Measurements from ENCODE around the gene LILRB3. TPM values are rescaled to one million over a fixed set of nuclear protein-coding genes. Genes with fewer than 3 reads are reported as not detected.

Gene LILRB3
- total and polyA plus RNA-seq, 2 experiments from 2014 or later: not detected

- Histone ChIP-seq H3K36me3 (ENCODE audit: insufficient read depth) (no peaks in the 10 kb centered on the region), H2AFZ (no peak overlapping the region), H3K4me2 (no peak overlapping the region), H3K27me3 (ENCODE audit: insufficient read depth) (no peaks in the 10 kb centered on the region), H3F3A (replicated peaks; ENCODE audit: low read depth) (no peaks in the 10 kb centered on the region), H3K79me2 (replicated peaks; ENCODE audit: insufficient read depth) (no peaks in the 10 kb centered on the region), H3K4me3 (no peak overlapping the region), H3K27ac (ENCODE audit: low read depth) (no peak overlapping the region), H3K4me1 (ENCODE audit: insufficient read depth) (no peaks in the 10 kb centered on the region), H4K20me1 (replicated peaks; ENCODE audit: insufficient read depth) (no peaks in the 10 kb centered on the region), H3K9me2 (ENCODE audit: insufficient read depth) (no peaks in the 10 kb centered on the region)
- ATAC-seq (no peak), DNase-seq (ENCODE audit: low spot score) (no peak)
- Mint-ChIP-seq H3K36me3 (ENCODE audit: low read depth) (no peaks in the 10 kb centered on the region), H3K27ac (no peak overlapping the region), H3K27me3 (ENCODE audit: insufficient read depth, low read depth, poor library complexity) (peaks cover 5% of the 10 kb centered on the region), H3K4me3 (no peak overlapping the region), H3K4me1 (peaks cover 4% of the 10 kb centered on the region; the same call in 1 of the 3 replicates), H3K9me3 (no peaks in the 10 kb centered on the region)
- TF ChIP-seq, protein P1, sequence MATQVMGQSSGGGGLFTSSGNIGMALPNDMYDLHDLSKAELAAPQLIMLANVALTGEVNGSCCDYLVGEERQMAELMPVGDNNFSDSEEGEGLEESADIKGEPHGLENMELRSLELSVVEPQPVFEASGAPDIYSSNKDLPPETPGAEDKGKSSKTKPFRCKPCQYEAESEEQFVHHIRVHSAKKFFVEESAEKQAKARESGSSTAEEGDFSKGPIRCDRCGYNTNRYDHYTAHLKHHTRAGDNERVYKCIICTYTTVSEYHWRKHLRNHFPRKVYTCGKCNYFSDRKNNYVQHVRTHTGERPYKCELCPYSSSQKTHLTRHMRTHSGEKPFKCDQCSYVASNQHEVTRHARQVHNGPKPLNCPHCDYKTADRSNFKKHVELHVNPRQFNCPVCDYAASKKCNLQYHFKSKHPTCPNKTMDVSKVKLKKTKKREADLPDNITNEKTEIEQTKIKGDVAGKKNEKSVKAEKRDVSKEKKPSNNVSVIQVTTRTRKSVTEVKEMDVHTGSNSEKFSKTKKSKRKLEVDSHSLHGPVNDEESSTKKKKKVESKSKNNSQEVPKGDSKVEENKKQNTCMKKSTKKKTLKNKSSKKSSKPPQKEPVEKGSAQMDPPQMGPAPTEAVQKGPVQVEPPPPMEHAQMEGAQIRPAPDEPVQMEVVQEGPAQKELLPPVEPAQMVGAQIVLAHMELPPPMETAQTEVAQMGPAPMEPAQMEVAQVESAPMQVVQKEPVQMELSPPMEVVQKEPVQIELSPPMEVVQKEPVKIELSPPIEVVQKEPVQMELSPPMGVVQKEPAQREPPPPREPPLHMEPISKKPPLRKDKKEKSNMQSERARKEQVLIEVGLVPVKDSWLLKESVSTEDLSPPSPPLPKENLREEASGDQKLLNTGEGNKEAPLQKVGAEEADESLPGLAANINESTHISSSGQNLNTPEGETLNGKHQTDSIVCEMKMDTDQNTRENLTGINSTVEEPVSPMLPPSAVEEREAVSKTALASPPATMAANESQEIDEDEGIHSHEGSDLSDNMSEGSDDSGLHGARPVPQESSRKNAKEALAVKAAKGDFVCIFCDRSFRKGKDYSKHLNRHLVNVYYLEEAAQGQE (IDR thresholded peaks at IDR 0.05; ENCODE audit: unreplicated experiment): no peak
- no peak for TF ChIP-seq POLR2AphosphoS5 (IDR thresholded peaks at IDR 0.05; ENCODE audit: low read depth)
- TF ChIP-seq, protein P2, sequence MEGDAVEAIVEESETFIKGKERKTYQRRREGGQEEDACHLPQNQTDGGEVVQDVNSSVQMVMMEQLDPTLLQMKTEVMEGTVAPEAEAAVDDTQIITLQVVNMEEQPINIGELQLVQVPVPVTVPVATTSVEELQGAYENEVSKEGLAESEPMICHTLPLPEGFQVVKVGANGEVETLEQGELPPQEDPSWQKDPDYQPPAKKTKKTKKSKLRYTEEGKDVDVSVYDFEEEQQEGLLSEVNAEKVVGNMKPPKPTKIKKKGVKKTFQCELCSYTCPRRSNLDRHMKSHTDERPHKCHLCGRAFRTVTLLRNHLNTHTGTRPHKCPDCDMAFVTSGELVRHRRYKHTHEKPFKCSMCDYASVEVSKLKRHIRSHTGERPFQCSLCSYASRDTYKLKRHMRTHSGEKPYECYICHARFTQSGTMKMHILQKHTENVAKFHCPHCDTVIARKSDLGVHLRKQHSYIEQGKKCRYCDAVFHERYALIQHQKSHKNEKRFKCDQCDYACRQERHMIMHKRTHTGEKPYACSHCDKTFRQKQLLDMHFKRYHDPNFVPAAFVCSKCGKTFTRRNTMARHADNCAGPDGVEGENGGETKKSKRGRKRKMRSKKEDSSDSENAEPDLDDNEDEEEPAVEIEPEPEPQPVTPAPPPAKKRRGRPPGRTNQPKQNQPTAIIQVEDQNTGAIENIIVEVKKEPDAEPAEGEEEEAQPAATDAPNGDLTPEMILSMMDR (conservative IDR thresholded peaks at IDR 0.05; ENCODE audit: low read depth in 2 of 2): no peak
- TF ChIP-seq NANOG (IDR thresholded peaks at IDR 0.05; ENCODE audit: borderline replicate concordance): no peak
- TF ChIP-seq, protein P3, sequence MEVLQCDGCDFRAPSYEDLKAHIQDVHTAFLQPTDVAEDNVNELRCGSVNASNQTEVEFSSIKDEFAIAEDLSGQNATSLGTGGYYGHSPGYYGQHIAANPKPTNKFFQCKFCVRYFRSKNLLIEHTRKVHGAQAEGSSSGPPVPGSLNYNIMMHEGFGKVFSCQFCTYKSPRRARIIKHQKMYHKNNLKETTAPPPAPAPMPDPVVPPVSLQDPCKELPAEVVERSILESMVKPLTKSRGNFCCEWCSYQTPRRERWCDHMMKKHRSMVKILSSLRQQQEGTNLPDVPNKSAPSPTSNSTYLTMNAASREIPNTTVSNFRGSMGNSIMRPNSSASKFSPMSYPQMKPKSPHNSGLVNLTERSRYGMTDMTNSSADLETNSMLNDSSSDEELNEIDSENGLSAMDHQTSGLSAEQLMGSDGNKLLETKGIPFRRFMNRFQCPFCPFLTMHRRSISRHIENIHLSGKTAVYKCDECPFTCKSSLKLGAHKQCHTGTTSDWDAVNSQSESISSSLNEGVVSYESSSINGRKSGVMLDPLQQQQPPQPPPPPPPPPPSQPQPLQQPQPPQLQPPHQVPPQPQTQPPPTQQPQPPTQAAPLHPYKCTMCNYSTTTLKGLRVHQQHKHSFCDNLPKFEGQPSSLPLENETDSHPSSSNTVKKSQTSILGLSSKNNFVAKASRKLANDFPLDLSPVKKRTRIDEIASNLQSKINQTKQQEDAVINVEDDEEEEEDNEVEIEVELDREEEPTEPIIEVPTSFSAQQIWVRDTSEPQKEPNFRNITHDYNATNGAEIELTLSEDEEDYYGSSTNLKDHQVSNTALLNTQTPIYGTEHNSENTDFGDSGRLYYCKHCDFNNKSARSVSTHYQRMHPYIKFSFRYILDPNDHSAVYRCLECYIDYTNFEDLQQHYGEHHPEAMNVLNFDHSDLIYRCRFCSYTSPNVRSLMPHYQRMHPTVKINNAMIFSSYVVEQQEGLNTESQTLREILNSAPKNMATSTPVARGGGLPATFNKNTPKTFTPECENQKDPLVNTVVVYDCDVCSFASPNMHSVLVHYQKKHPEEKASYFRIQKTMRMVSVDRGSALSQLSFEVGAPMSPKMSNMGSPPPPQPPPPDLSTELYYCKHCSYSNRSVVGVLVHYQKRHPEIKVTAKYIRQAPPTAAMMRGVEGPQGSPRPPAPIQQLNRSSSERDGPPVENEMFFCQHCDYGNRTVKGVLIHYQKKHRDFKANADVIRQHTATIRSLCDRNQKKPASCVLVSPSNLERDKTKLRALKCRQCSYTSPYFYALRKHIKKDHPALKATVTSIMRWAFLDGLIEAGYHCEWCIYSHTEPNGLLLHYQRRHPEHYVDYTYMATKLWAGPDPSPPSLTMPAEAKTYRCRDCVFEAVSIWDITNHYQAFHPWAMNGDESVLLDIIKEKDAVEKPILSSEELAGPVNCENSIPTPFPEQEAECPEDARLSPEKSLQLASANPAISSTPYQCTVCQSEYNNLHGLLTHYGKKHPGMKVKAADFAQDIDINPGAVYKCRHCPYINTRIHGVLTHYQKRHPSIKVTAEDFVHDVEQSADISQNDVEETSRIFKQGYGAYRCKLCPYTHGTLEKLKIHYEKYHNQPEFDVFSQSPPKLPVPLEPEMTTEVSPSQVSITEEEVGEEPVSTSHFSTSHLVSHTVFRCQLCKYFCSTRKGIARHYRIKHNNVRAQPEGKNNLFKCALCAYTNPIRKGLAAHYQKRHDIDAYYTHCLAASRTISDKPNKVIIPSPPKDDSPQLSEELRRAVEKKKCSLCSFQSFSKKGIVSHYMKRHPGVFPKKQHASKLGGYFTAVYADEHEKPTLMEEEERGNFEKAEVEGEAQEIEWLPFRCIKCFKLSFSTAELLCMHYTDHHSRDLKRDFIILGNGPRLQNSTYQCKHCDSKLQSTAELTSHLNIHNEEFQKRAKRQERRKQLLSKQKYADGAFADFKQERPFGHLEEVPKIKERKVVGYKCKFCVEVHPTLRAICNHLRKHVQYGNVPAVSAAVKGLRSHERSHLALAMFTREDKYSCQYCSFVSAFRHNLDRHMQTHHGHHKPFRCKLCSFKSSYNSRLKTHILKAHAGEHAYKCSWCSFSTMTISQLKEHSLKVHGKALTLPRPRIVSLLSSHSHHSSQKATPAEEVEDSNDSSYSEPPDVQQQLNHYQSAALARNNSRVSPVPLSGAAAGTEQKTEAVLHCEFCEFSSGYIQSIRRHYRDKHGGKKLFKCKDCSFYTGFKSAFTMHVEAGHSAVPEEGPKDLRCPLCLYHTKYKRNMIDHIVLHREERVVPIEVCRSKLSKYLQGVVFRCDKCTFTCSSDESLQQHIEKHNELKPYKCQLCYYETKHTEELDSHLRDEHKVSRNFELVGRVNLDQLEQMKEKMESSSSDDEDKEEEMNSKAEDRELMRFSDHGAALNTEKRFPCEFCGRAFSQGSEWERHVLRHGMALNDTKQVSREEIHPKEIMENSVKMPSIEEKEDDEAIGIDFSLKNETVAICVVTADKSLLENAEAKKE (CRISPR knock-in tag; IDR thresholded peaks at IDR 0.05): no peak
- TF ChIP-seq EZH2phosphoT487 (IDR thresholded peaks at IDR 0.05; ENCODE audit: unreplicated experiment): no peak
These were observed 29.4 kb upstream of the LILRB3 start for GRCh38 chr19:54252243-54252642.

Data from GM23338 (cell line).